DMS153 treated with DMSO at 0.1 percent for 48 hours (cell line): ENCODE measurements around the gene GRM4.

Source experiments
- DNase-seq: peaks from one replicate; lab custom pipeline; 2025; ENCODE audit not compliant: unreplicated experiment; lab: John Stamatoyannopoulos, UW

Gene GRM4

GRCh38 chr6:34065466-34066217, 80.2 kb downstream of the GRM4 start:
- DNase-seq: no peak

GRCh38 chr6:34064675-34065074, 81.2 kb downstream of the GRM4 start:
- no peak for DNase-seq

- DNase-seq: no peak
These were observed 82.2 kb downstream of the GRM4 start for GRCh38 chr6:34063651-34064050.

- no peak for DNase-seq
These were observed 83.1 kb downstream of the GRM4 start for GRCh38 chr6:34062815-34063214.

GRCh38 chr6:34062156-34062555, 83.7 kb downstream of the GRM4 start:
- no peak for DNase-seq

GRCh38 chr6:34061348-34061747, 84.5 kb downstream of the GRM4 start:
- DNase-seq: no peak

- no peak for DNase-seq
These were observed 86.0 kb downstream of the GRM4 start for GRCh38 chr6:34059914-34060313.

- DNase-seq: no peak
These were observed 86.7 kb downstream of the GRM4 start for GRCh38 chr6:34059136-34059731.

GRCh38 chr6:34057790-34058189, 88.1 kb downstream of the GRM4 start:
- DNase-seq: no peak

GRCh38 chr6:34057191-34057590, 88.7 kb downstream of the GRM4 start:
- no peak for DNase-seq

- DNase-seq: peak; percentile 49
These were observed 89.4 kb downstream of the GRM4 start for GRCh38 chr6:34056305-34057108.

- peak; percentile 54 for DNase-seq
These were observed 90.5 kb downstream of the GRM4 start for GRCh38 chr6:34055223-34055933.

GRCh38 chr6:34053721-34054120, 92.2 kb downstream of the GRM4 start:
- DNase-seq: peak; percentile 87

GRCh38 chr6:34052918-34053608, 92.8 kb downstream of the GRM4 start:
- no peak for DNase-seq

- no peak for DNase-seq
These were observed 93.6 kb downstream of the GRM4 start for GRCh38 chr6:34052071-34052825.

GRCh38 chr6:34051331-34051919, 94.5 kb downstream of the GRM4 start:
- DNase-seq: no peak

GRCh38 chr6:34050691-34051090, 95.2 kb downstream of the GRM4 start:
- DNase-seq: no peak

GRCh38 chr6:34049395-34050342, 96.2 kb downstream of the GRM4 start:
- DNase-seq: no peak
